HG03159 (cell line): ENCODE measurements around the gene BCAS4.

ENCODE experiments used
- ATAC-seq: cut with Tn5 transposase; IDR thresholded peaks from one replicate; pipeline ENCODE4 v1.9.1; 2021; ENCODE audit warnings: mild to moderate bottlenecking, moderate library complexity; ENCODE audit not compliant: unreplicated experiment

The BCAS4 gene

GRCh38 chr20:50821257-50821921 is 26.5 kb downstream of the BCAS4 start:
- ATAC-seq: no peak

GRCh38 chr20:50821994-50822393 is 27.1 kb downstream of the BCAS4 start:
- no peak for ATAC-seq

GRCh38 chr20:50823319-50823718 is 28.5 kb downstream of the BCAS4 start:
- no peak for ATAC-seq

GRCh38 chr20:50824137-50824536 is 29.3 kb downstream of the BCAS4 start:
- ATAC-seq: no peak

GRCh38 chr20:50826121-50826520 is 31.3 kb downstream of the BCAS4 start:
- no peak for ATAC-seq

GRCh38 chr20:50828363-50829136 is 33.7 kb downstream of the BCAS4 start:
- no peak for ATAC-seq

GRCh38 chr20:50831622-50832021 is 36.8 kb downstream of the BCAS4 start:
- no peak for ATAC-seq

- ATAC-seq: no peak
Observed at GRCh38 chr20:50834599-50835005, 39.7 kb downstream of the BCAS4 start.

- ATAC-seq: no peak
Observed at GRCh38 chr20:50837532-50838321, 42.9 kb downstream of the BCAS4 start.

GRCh38 chr20:50838322-50838625 is 43.4 kb downstream of the BCAS4 start:
- ATAC-seq: no peak

- ATAC-seq: no peak
Observed at GRCh38 chr20:50838707-50839385, 44.0 kb downstream of the BCAS4 start.

- ATAC-seq: no peak
Observed at GRCh38 chr20:50842821-50843220, 48.0 kb downstream of the BCAS4 start.

GRCh38 chr20:50843331-50844276 is 48.7 kb downstream of the BCAS4 start:
- no peak for ATAC-seq

- peak; percentile 94 for ATAC-seq
Observed at GRCh38 chr20:50844430-50845100, 49.7 kb downstream of the BCAS4 start.

GRCh38 chr20:50845566-50846215 is 50.8 kb downstream of the BCAS4 start:
- ATAC-seq: no peak

- ATAC-seq: no peak
Observed at GRCh38 chr20:50848341-50848808, 53.5 kb downstream of the BCAS4 start.

GRCh38 chr20:50848846-50849673 is 54.2 kb downstream of the BCAS4 start:
- no peak for ATAC-seq

- no peak for ATAC-seq
Observed at GRCh38 chr20:50850721-50851286, 55.9 kb downstream of the BCAS4 start.
